WERI-Rb-1 (cell line): Measurements from ENCODE around the gene UNC13B.

Source experiments
- DNase-seq: peaks from one replicate; pipeline ENCODE4 v3.0.0-alpha.2; 2020
- H3K27ac ChIP-seq: fragments of 250-450 bp; sonication (Bioruptor Pico); 2 replicates; pipeline ENCODE4 v1.5.1; 2020; ENCODE audit warnings: mild to moderate bottlenecking, moderate library complexity
- H3K27me3 ChIP-seq: fragments of 250-450 bp; sonication (Bioruptor Pico); 2 replicates; pipeline ENCODE4 v1.5.1; 2021; ENCODE audit warnings: mild to moderate bottlenecking, low read depth, moderate library complexity; ENCODE audit not compliant: insufficient read depth, severe bottlenecking
- H3K36me3 ChIP-seq: fragments of 250-450 bp; sonication (Bioruptor Pico); 2 replicates; pipeline ENCODE4 v1.5.1; 2020; ENCODE audit warnings: mild to moderate bottlenecking, moderate library complexity
- H3K4me3 ChIP-seq: 2 replicates; pipeline ENCODE4 v1.5.1; 2011; ENCODE audit warnings: low read depth, mild to moderate bottlenecking, control low read depth, low read length
- H3K9me3 ChIP-seq: fragments of 250-450 bp; sonication (Bioruptor Pico); 2 replicates; pipeline ENCODE4 v1.5.1; 2021; ENCODE audit warnings: mild to moderate bottlenecking, moderate library complexity; ENCODE audit not compliant: severe bottlenecking
- CTCF ChIP-seq: IDR thresholded peaks from 2 replicates; pipeline ENCODE4 v1.5.1; 2011; ENCODE audit warnings: low read depth, mild to moderate bottlenecking, control low read depth, inconsistent platforms, low read length

Gene UNC13B

GRCh38 chr9:35374436-35374835 is 212.6 kb downstream of the UNC13B start:
- no peak for TF ChIP-seq CTCF
- DNase-seq: no peak
- no peaks in the 10 kb centered on the region for H3K27me3 ChIP-seq
- no peak overlapping the region for H3K4me3 ChIP-seq
- no peak overlapping the region for H3K27ac ChIP-seq
- peaks cover 4% of the 10 kb centered on the region for H3K36me3 ChIP-seq
- H3K9me3 ChIP-seq: no peaks in the 10 kb centered on the region

GRCh38 chr9:35374910-35375309 is 213.1 kb downstream of the UNC13B start:
- no peak for DNase-seq
- Histone ChIP-seq H3K4me3 (no peak overlapping the region), H3K9me3 (no peaks in the 10 kb centered on the region), H3K27ac (no peak overlapping the region), H3K27me3 (no peaks in the 10 kb centered on the region), H3K36me3 (peaks cover 4% of the 10 kb centered on the region)
- TF ChIP-seq CTCF: no peak

- Histone ChIP-seq H3K4me3 (no peak overlapping the region), H3K9me3 (no peaks in the 10 kb centered on the region), H3K27me3 (no peaks in the 10 kb centered on the region), H3K36me3 (peaks cover 6% of the 10 kb centered on the region; the same call in 1 of the 2 replicates), H3K27ac (no peak overlapping the region)
- TF ChIP-seq CTCF: no peak
- DNase-seq: no peak
Observed at GRCh38 chr9:35380039-35380438, 218.2 kb downstream of the UNC13B start.

GRCh38 chr9:35380619-35381018 is 218.8 kb downstream of the UNC13B start:
- no peaks in the 10 kb centered on the region for H3K9me3 ChIP-seq
- H3K36me3 ChIP-seq: 0 out of 2 replicates have a peak, but pooled peaks cover 2% of the 10 kb centered on the region
- TF ChIP-seq CTCF: no peak
- no peak overlapping the region for H3K4me3 ChIP-seq
- H3K27me3 ChIP-seq: no peaks in the 10 kb centered on the region
- H3K27ac ChIP-seq: no peak overlapping the region
- no peak for DNase-seq

- Histone ChIP-seq H3K4me3 (no peak overlapping the region), H3K27me3 (no peaks in the 10 kb centered on the region), H3K9me3 (no peaks in the 10 kb centered on the region), H3K27ac (no peak overlapping the region), H3K36me3 (peaks cover 7% of the 10 kb centered on the region; the same call in 1 of the 2 replicates)
- DNase-seq: no peak
- peak; percentile 13; the same call in 1 of the 2 replicates for TF ChIP-seq CTCF
Observed at GRCh38 chr9:35385042-35385441, 223.2 kb downstream of the UNC13B start.

- H3K4me3 ChIP-seq: no peak overlapping the region
- no peaks in the 10 kb centered on the region for H3K27me3 ChIP-seq
- TF ChIP-seq CTCF: no peak
- peaks cover 26% of the 10 kb centered on the region for H3K36me3 ChIP-seq
- no peak overlapping the region for H3K27ac ChIP-seq
- DNase-seq: no peak
- no peaks in the 10 kb centered on the region for H3K9me3 ChIP-seq
Observed at GRCh38 chr9:35395076-35395705, 233.4 kb downstream of the UNC13B start.
